Neural crest cell (in vitro differentiated cells): ENCODE data around the gene CDH23. TPM values are rescaled to one million over a fixed set of nuclear protein-coding genes. Genes with fewer than 3 reads are reported as not detected.

Experiments used
- DNase-seq: peaks from one replicate; pipeline ENCODE4 v3.0.0; 2021; ENCODE audit warnings: low read depth, mixed read lengths, low spot score
- H3K27ac Mint-ChIP-seq: one replicate; pipeline ENCODE4 v1.8.0; 2021; ENCODE audit warnings: mild to moderate bottlenecking, mixed read lengths; ENCODE audit not compliant: unreplicated experiment
- H3K27me3 Mint-ChIP-seq: 2 replicates; pipeline ENCODE4 v1.8.0; 2021; ENCODE audit warnings: low read depth, mild to moderate bottlenecking, mixed read lengths
- H3K36me3 Mint-ChIP-seq: 2 replicates; pipeline ENCODE4 v1.8.0; 2021; ENCODE audit warnings: low read depth, mild to moderate bottlenecking, mixed read lengths
- H3K4me1 Mint-ChIP-seq: 2 replicates; pipeline ENCODE4 v1.8.0; 2021; ENCODE audit warnings: mixed read lengths
- H3K4me3 Mint-ChIP-seq: one replicate; pipeline ENCODE4 v1.8.0; 2021; ENCODE audit warnings: mild to moderate bottlenecking, mixed read lengths
- H3K9me3 Mint-ChIP-seq: 2 replicates; pipeline ENCODE4 v1.8.0; 2021; ENCODE audit warnings: mixed read lengths
- CTCF ChIP-seq: fragments of 200-600 bp; sonication (generic); conservative IDR thresholded peaks from 2 replicates; pipeline ENCODE4 v1.5.0; 2021; ENCODE audit warnings: antibody characterized with exemption, mild to moderate bottlenecking
- total RNA-seq: library from RNA; stranded (reverse); gene quantifications from 2 replicates; pipeline ENCODE4 v1.2.1, GENCODE V29; 2021

Gene CDH23
- total RNA-seq, 1 donor from 2014 or later: 2.6 TPM

- Mint-ChIP-seq H3K9me3 (peaks cover 2% of the 10 kb centered on the region), H3K27me3 (no peaks in the 10 kb centered on the region), H3K4me3 (no peak overlapping the region), H3K27ac (no peak overlapping the region), H3K4me1 (peaks cover 8% of the 10 kb centered on the region), H3K36me3 (no peaks in the 10 kb centered on the region)
- no peak for TF ChIP-seq CTCF
- DNase-seq: no peak
Observed at GRCh38 chr10:71504570-71504969, 107.8 kb downstream of the CDH23 start.

- Mint-ChIP-seq H3K4me3 (no peak overlapping the region), H3K9me3 (peaks cover 2% of the 10 kb centered on the region), H3K36me3 (no peaks in the 10 kb centered on the region), H3K4me1 (peaks cover 8% of the 10 kb centered on the region), H3K27ac (no peak overlapping the region), H3K27me3 (no peaks in the 10 kb centered on the region)
- DNase-seq: no peak
- no peak for TF ChIP-seq CTCF
Observed at GRCh38 chr10:71505862-71506261, 109.1 kb downstream of the CDH23 start.

GRCh38 chr10:71509444-71509843 is 112.7 kb downstream of the CDH23 start:
- H3K27me3 Mint-ChIP-seq: no peaks in the 10 kb centered on the region
- no peak for DNase-seq
- H3K27ac Mint-ChIP-seq: no peak overlapping the region
- H3K36me3 Mint-ChIP-seq: no peaks in the 10 kb centered on the region
- TF ChIP-seq CTCF: no peak
- H3K4me3 Mint-ChIP-seq: no peak overlapping the region
- H3K4me1 Mint-ChIP-seq: no peaks in the 10 kb centered on the region
- peaks cover 2% of the 10 kb centered on the region for H3K9me3 Mint-ChIP-seq

GRCh38 chr10:71511206-71511605 is 114.5 kb downstream of the CDH23 start:
- no peak for DNase-seq
- H3K27ac Mint-ChIP-seq: no peak overlapping the region
- H3K4me1 Mint-ChIP-seq: no peaks in the 10 kb centered on the region
- H3K36me3 Mint-ChIP-seq: no peaks in the 10 kb centered on the region
- TF ChIP-seq CTCF: no peak
- no peak overlapping the region for H3K4me3 Mint-ChIP-seq
- H3K27me3 Mint-ChIP-seq: no peaks in the 10 kb centered on the region
- no peaks in the 10 kb centered on the region for H3K9me3 Mint-ChIP-seq

- no peaks in the 10 kb centered on the region for H3K9me3 Mint-ChIP-seq
- TF ChIP-seq CTCF: no peak
- no peaks in the 10 kb centered on the region for H3K27me3 Mint-ChIP-seq
- H3K4me3 Mint-ChIP-seq: no peak overlapping the region
- H3K27ac Mint-ChIP-seq: no peak overlapping the region
- no peaks in the 10 kb centered on the region for H3K36me3 Mint-ChIP-seq
- no peaks in the 10 kb centered on the region for H3K4me1 Mint-ChIP-seq
- no peak for DNase-seq
Observed at GRCh38 chr10:71512312-71512711, 115.6 kb downstream of the CDH23 start.
